GM19035 (cell line): ENCODE data around the gene HSPA1A.

Source experiments
- ATAC-seq: cut with Tn5 transposase; IDR thresholded peaks from one replicate; pipeline ENCODE4 v1.9.1; 2021; ENCODE audit not compliant: unreplicated experiment

The HSPA1A gene

DNA sequence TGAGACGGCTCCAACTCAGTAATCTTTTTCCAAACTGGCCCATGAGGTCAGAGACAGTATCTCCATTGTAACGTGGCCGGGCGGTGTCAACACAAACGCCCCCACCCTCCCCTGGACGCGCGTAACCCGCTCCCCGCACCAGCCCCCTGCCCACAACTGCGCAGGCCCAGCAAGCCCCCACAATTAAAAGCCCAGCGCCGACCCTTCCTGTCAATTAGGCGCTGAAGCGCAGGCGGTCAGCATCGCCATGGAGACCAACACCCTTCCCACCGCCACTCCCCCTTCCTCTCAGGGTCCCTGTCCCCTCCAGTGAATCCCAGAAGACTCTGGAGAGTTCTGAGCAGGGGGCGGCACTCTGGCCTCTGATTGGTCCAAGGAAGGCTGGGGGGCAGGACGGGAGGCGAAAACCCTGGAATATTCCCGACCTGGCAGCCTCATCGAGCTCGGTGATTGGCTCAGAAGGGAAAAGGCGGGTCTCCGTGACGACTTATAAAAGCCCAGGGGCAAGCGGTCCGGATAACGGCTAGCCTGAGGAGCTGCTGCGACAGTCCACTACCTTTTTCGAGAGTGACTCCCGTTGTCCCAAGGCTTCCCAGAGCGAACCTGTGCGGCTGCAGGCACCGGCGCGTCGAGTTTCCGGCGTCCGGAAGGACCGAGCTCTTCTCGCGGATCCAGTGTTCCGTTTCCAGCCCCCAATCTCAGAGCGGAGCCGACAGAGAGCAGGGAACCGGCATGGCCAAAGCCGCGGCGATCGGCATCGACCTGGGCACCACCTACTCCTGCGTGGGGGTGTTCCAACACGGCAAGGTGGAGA is at the start of gene HSPA1A, which contains the start of gene HSPA1L:
TSS of gene HSPA1A (plus strand) at position 519 of the 814 bp plus-strand sequence. CDS start at position 733, 214 bp downstream.
TSS of gene HSPA1L (minus strand) at position 259 of the 814 bp plus-strand sequence. CDS start 3,311 bp downstream, outside the sequence.
- ATAC-seq, result no peak

DNA sequence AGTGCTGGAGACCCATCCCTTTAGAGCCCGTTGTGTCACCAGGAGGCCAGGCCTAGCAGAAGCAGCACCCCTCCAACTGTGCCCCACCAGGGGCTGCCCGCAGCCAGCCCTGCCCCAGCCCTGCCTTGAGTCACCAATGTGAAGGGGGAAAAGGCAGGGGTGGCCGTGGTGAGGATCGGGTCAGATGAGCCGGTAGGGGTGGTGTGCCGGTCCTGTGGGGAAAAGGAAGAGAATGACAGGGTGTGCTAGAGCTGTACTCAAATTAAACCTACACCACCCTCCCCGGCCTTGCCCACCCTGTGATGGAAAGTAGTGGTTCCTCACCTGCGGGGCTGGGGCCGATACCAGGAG is 49.8 kb upstream of the HSPA1A start:
- no peak for ATAC-seq

- no peak for ATAC-seq
These were observed 49.2 kb upstream of the HSPA1A start for GRCh38 chr6:31765910-31766794.

DNA sequence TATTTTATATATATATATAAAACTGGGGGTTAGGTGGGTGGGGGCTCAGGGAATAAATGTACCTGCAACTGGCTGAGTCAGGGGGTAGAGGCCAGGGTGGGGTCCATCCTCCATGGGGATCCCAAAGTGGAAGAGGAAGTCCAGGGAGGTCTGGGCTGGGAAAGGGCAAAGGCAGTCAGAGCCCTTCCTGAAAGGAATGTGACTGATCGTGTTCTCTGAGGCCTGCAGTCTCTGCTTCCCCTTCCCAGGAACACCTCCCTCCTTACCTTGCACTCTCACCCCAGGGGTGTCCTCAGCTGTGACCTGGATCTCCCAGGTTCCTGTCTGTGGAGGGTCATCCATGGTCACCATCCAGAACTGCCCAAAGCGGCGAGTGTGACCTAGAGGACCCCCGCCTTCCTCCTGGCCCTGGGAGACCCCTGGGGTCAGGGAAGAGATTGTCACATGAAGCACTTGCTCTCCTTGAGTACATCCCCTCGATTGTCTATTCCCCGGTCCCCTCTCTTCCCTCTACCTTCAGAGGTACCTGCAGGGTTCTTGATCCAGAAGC is 48.2 kb upstream of the HSPA1A start:
- ATAC-seq, result no peak

GRCh38 chr6:31768363-31769257 is 46.7 kb upstream of the HSPA1A start:
- ATAC-seq, result no peak

DNA sequence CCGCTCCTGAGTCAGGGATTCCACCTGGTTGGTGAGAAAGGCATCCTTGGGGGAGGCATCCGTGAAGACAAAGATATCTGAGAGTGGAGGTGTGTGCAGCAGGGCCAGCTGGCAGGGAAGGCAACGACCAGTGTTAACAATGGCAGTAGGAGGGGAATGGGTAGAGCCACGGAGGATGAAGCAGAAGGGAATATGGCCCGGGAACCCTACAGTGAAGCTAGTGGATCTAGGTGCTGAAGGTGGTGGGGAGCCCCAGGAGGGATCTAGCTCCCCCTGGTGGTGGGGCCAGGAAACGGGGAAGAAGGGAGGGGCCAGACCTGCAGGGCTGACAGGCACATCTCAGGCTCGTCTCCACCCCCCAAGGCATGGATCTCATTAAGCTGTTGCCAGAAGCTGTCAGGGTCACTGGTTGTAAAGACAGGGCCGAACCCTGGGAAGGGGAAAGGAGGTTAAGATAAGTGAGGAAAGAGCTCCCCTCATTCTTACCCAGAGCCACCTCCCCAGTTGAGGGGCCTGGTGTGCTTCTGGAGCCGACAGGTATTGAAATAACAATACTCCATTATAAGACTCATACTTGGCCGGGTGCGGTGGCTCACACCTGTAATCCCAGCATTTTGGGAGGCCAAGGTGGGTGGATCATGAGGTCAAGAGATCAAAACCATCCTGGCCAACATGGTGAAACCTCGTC is 45.5 kb upstream of the HSPA1A start:
- no peak for ATAC-seq

GRCh38 chr6:31770860-31771259 is 44.5 kb upstream of the HSPA1A start:
- ATAC-seq, result no peak

DNA sequence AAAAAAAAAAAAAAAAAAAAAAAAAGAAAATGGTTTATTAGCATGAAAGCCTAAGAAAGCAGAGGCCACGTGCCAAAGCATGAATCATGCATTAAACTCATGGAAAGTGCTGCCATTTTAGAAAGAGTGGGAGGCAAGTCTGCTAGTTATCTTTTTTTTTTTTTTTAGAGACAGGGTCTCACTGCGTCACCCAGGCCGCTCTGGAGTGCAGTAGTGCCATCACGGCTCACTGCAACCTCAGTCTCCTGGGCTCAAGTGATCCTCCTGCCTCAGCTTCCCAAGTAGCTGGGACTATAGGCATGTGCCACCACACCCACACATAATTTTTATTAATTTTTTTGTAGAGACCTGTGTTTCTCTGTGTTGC is 43.4 kb upstream of the HSPA1A start:
- no peak for ATAC-seq

- ATAC-seq, result no peak
These were observed 40.2 kb upstream of the HSPA1A start for GRCh38 chr6:31775184-31775583.

DNA sequence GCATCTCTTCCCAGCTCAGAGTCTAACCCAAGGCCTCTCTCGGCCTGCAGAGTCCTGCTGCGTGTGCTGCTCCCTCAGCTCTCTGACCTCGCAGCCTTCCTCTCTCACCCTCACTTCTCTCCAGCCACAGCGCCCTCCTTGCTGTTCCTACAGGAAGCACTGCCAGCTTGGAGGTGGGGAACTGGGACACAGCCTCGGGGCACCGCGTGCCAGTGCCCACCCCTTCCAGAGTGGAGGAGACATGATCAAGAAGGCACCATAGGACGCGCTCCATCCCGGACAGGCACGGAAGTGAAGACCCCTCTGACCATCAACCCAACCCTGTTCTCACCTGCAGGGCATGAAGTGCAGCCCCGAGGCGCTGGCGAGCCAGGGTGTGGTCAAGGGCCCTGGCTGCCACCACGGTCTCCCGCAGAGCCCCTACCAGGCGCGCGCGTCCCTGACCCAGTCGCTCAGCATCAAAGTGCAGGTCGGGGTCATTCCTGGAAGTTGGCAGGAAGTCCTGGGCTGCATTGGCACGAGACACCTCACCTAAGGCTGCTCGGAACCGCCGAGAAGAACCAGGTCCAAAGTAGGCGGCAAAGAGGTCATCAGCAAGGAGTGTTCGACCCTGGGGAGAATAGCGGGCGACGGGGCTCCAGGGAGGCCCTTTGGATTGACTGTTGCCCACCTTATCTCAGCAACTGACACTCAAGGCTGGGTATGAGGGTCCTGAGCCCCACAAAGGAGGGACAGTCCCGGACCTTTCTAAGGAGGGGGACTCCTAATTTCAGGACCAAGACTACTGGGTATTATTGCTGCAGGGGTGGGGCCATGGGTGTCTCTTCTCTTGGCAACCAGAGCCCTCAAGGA is 39.5 kb upstream of the HSPA1A start:
- ATAC-seq, result no peak

GRCh38 chr6:31776485-31776988 is 38.8 kb upstream of the HSPA1A start:
- ATAC-seq, result no peak

DNA sequence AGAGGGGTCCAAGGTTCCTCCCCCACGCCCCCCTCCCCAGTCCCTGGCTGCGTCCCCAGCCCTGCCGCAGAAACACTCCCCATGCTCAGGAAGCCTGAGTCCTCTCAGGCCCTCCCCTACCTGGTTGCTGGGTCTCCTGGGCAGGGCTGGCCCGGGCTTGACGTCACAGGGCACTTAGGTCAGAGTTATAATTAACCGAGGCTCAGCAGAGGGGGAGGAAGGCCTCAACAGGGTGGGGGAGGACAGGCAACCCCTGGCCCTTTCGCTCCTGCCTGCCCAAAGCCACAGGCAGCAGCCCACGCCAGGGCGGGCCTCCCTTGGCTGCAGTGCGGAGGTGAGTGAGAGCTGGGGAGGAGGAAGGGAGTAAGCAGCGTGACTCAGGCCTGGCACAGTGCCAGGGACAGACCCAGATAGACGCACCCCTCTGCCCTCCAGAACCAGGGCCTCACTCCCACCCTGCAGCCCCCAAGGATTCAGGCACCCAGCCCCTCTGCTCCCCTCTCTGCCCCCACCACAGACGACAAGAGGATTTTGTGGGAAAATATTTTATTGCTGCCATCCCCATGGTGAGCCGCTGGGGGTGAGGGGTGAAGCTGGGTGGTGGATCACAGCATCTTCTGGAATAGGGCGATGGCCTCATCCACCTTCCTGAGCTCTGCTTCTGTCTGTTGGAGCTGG is 38.2 kb upstream of the HSPA1A start, which contains the start of gene VWA7:
TSS of gene VWA7 (minus strand) at position 340 of the 678 bp plus-strand sequence. CDS start 549 bp downstream, outside the sequence.
- peak; percentile 71 for ATAC-seq

DNA sequence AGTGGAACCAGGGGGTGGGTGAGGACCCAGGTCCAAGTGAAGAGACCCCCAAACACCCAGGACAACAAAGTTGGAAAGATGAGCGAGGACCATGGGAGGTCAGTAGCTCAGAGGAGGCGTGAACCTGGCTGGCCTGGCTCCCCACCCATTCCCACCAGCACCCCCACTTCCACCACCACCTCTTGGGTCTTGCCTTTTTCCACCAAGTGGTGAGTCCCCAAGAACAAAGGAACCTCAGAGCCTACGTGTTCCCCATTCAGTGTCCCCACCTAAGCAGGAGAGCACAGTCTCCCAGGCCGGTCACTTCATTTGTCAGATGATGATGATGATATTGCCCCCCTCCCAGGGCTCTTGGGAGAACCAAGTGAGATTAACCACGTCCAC is 37.7 kb upstream of the HSPA1A start:
- ATAC-seq, result no peak

GRCh38 chr6:31778193-31778592 is 37.1 kb upstream of the HSPA1A start:
- no peak for ATAC-seq

DNA sequence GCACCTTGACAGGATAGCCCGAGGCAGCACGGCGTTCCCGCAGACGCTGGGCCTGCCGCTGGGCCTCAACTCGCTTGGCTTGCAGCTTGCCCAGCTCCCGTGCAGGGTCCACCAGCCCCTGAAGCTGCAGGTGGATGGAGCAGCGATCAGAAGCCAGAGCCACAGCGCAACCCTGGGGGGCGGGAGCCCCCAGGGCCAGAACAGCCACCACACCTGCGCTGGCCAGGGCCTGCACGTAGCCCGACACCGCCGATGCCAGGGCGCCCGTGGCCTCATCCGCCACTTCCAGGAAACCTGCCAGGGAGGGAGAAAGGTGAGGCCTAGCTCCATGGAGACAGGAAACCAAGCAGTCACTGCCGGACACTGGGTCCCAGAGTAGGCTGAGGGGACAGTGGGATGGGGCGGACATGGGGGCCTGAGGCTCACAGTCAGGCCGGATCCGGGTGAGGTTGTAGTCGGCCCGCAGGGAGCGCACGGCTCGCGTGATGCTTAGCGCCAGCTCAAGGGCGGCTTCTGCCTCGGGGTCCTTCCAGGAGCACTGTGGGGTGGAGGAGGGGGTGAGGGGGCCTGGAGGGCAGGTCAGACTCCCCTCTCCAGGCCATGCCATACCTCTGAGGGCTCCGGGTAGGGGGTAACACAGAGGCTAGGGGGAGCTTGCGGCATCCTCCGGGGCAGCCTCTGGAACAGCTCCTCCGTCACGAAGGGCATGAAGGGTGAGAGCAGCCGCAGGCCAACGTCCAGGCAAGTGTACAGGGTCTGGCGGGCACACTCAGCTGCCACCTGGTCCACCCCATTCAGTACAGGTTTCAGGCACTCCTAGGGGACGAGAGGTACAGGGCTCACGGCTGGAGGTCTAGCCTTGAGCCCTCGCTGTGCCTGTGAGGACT is 36.1 kb upstream of the HSPA1A start:
- no peak for ATAC-seq

DNA sequence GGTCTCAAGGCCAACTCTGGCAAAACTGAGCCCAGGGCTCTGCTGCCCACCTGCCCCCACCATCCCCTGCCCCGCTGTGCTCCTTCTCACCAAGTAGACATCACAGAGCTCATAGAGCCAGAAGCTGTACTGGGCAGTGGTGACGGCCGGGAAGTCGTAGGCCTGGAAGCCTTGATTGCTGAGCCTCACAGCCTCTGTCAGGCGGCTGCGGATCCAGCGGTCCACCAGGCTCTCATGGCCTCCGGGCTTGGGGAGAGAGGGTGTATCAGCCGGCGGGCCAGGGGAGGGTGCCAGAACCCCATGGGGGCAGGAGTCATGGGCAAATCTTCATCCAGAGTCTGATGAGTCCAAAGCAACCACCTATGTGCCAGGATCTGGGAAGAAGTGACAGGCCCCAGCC is 35.4 kb upstream of the HSPA1A start:
- ATAC-seq, result no peak

GRCh38 chr6:31780507-31781243 is 34.7 kb upstream of the HSPA1A start:
- no peak for ATAC-seq
